C4-2B (cell line): ENCODE results near the gene GABRA5.

Experiments used
- CTCF ChIP-seq: fragments of 450-650 bp; conservative IDR thresholded peaks from 2 replicates; pipeline ENCODE4 v1.5.1; 2017; ENCODE audit warnings: mild to moderate bottlenecking
- ZFX ChIP-seq: fragments of 450-650 bp; IDR thresholded peaks from 2 replicates; pipeline ENCODE4 v1.6.1; 2017

DNA sequence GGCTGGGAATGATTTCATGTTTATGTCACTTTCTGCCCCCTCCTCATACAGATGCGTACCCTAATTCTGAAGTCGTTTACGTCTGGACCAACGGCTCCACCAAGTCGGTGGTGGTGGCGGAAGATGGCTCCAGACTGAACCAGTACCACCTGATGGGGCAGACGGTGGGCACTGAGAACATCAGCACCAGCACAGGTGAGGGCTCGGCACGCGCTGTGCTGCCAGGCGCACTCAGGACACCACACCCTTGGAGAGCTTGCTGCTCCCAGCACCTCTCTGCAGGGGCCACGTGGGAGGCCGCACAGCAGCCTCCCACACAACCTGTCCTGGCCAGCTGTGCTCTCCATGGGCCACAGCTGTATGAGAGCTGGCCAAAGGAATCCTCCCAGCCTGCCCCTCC is 70.3 kb downstream of the GABRA5 start:
- TF ChIP-seq CTCF (no peak), ZFX (no peak)
